ENCODE measurements around the gene HMGB1.

- TF ChIP-seq, protein P1, sequence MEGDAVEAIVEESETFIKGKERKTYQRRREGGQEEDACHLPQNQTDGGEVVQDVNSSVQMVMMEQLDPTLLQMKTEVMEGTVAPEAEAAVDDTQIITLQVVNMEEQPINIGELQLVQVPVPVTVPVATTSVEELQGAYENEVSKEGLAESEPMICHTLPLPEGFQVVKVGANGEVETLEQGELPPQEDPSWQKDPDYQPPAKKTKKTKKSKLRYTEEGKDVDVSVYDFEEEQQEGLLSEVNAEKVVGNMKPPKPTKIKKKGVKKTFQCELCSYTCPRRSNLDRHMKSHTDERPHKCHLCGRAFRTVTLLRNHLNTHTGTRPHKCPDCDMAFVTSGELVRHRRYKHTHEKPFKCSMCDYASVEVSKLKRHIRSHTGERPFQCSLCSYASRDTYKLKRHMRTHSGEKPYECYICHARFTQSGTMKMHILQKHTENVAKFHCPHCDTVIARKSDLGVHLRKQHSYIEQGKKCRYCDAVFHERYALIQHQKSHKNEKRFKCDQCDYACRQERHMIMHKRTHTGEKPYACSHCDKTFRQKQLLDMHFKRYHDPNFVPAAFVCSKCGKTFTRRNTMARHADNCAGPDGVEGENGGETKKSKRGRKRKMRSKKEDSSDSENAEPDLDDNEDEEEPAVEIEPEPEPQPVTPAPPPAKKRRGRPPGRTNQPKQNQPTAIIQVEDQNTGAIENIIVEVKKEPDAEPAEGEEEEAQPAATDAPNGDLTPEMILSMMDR (conservative IDR thresholded peaks at IDR 0.05 in 1 of 2, IDR thresholded peaks at IDR 0.05 in 1 of 2; ENCODE audit: extremely low read depth in 1 of 2, insufficient read depth in 1 of 2, low read depth in 1 of 2, low read length in 2 of 2): no peak
- TF ChIP-seq EZH2 (IDR thresholded peaks at IDR 0.05; ENCODE audit: borderline replicate concordance, low read length): no peak
Measured at GRCh38 chr13:30480292-30480950, 14.7 kb upstream of the HMGB1 start.

All from mammary epithelial cell (primary cell).